Keratinocyte (primary cell): Measurements from ENCODE around the gene KREMEN1.

Source experiments
- EZH2 ChIP-seq: IDR thresholded peaks from one replicate; pipeline ENCODE4 v1.6.1; 2012; ENCODE audit warnings: inconsistent platforms, mild to moderate bottlenecking, low read length, moderate library complexity
- TF ChIP-seq, protein P1 (sequence below), 3 experiments: IDR thresholded peaks in 1 of 3; conservative IDR thresholded peaks in 1 of 3; optimal IDR thresholded peaks in 1 of 3; 2 replicates in 2 of 3; 3 replicates in 1 of 3; pipeline versions ENCODE3 to v1.5.1; 2011; ENCODE audit warnings: low read length in 3 of 3, mild to moderate bottlenecking in 3 of 3, moderate library complexity in 2 of 3, control low read depth in 1 of 3, inconsistent platforms in 1 of 3; ENCODE audit not compliant: insufficient read depth in 2 of 3; ENCODE audit errors: extremely low read depth in 1 of 3

DNA sequence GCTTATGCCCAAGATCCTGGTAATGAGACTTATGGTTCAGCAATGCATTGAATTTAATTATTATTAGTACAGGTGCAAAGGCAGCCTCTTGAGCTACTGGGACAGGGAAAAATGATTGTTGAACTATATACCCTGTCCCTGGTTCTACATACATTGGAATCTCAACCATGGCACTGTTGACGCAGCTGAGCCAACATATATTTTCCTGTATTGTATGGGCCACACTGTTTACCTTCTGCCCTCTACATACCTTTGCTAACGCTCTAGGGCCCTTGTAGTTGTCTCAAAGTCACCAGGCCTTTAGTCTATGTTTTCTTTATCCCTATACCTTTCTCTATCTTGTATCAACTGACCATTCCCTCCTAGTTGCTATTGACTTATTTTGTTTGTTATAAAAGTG lies 22.6 kb downstream of the KREMEN1 start:
- TF ChIP-seq, protein P1, sequence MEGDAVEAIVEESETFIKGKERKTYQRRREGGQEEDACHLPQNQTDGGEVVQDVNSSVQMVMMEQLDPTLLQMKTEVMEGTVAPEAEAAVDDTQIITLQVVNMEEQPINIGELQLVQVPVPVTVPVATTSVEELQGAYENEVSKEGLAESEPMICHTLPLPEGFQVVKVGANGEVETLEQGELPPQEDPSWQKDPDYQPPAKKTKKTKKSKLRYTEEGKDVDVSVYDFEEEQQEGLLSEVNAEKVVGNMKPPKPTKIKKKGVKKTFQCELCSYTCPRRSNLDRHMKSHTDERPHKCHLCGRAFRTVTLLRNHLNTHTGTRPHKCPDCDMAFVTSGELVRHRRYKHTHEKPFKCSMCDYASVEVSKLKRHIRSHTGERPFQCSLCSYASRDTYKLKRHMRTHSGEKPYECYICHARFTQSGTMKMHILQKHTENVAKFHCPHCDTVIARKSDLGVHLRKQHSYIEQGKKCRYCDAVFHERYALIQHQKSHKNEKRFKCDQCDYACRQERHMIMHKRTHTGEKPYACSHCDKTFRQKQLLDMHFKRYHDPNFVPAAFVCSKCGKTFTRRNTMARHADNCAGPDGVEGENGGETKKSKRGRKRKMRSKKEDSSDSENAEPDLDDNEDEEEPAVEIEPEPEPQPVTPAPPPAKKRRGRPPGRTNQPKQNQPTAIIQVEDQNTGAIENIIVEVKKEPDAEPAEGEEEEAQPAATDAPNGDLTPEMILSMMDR (optimal IDR thresholded peaks at IDR 0.05 in 1 of 3, IDR thresholded peaks at IDR 0.05 in 1 of 3, conservative IDR thresholded peaks at IDR 0.05 in 1 of 3; ENCODE audit: extremely low read depth in 1 of 3, insufficient read depth in 2 of 3, low read length in 3 of 3), result no peak
- TF ChIP-seq EZH2, result no peak
